HEK293T (cell line): ENCODE data around the gene TSFM.

Source experiments
- CTCF ChIA-PET: fragments of 350-600 bp; formaldehyde crosslinking; extraction: SDS; loops from one replicate; lab custom pipeline; 2021; ENCODE audit warnings: antibody characterized with exemption, inconsistent platforms; lab: Yijun Ruan, JAX
- POLR2A ChIA-PET: fragments of 350-600 bp; formaldehyde crosslinking; extraction: SDS; loops from one replicate; lab custom pipeline; 2020; ENCODE audit warnings: antibody characterized with exemption, inconsistent platforms; lab: Yijun Ruan, JAX
- DNase-seq: peaks from one replicate; pipeline ENCODE4 v3.0.0; 2012; ENCODE audit warnings: mixed read lengths; ENCODE audit errors: extremely low spot score
- ARNT ChIP-seq: fragments of 450-650 bp; IDR thresholded peaks from 2 replicates; pipeline ENCODE4 v1.6.1; 2017; ENCODE audit warnings: mild to moderate bottlenecking
- BHLHE40 ChIP-seq: fragments of 450-650 bp; IDR thresholded peaks from 2 replicates; pipeline ENCODE4 v1.6.1; 2016; ENCODE audit warnings: mild to moderate bottlenecking, moderate library complexity, borderline replicate concordance
- CTBP1 ChIP-seq: fragments of 450-650 bp; IDR thresholded peaks from 2 replicates; pipeline ENCODE4 v1.6.1; 2016; ENCODE audit warnings: borderline replicate concordance
- ELF4 ChIP-seq: fragments of 450-650 bp; IDR thresholded peaks from 2 replicates; pipeline ENCODE4 v1.6.1; 2017; ENCODE audit warnings: antibody characterized with exemption
- FOXA1 ChIP-seq: fragments of 450-650 bp; IDR thresholded peaks from 2 replicates; pipeline ENCODE4 v1.6.1; 2016; ENCODE audit warnings: mild to moderate bottlenecking
- FOXK2 ChIP-seq: fragments of 450-650 bp; IDR thresholded peaks from 2 replicates; pipeline ENCODE4 v1.6.1; 2016; ENCODE audit warnings: mild to moderate bottlenecking
- FOXM1 ChIP-seq: fragments of 450-650 bp; IDR thresholded peaks from 2 replicates; pipeline ENCODE4 v1.6.1; 2017; ENCODE audit warnings: mild to moderate bottlenecking, borderline replicate concordance
- HDGF ChIP-seq: fragments of 450-650 bp; IDR thresholded peaks from 2 replicates; pipeline ENCODE4 v1.6.1; 2017; ENCODE audit warnings: antibody characterized with exemption, borderline replicate concordance
- L3MBTL2 ChIP-seq: fragments of 450-650 bp; conservative IDR thresholded peaks from 2 replicates; pipeline ENCODE4 v1.6.1; 2016; ENCODE audit warnings: mild to moderate bottlenecking
- LEF1 ChIP-seq: fragments of 450-650 bp; IDR thresholded peaks from 2 replicates; pipeline ENCODE4 v1.6.1; 2017; ENCODE audit warnings: mild to moderate bottlenecking, borderline replicate concordance
- NFRKB ChIP-seq: fragments of 450-650 bp; IDR thresholded peaks from 2 replicates; pipeline ENCODE4 v1.6.1; 2016; ENCODE audit warnings: mild to moderate bottlenecking, moderate library complexity
- SP1 ChIP-seq: fragments of 450-650 bp; IDR thresholded peaks from 2 replicates; pipeline ENCODE4 v1.6.1; 2017
- SUZ12 ChIP-seq: fragments of 450-650 bp; IDR thresholded peaks from 2 replicates; pipeline ENCODE4 v1.6.1; 2016; ENCODE audit warnings: mild to moderate bottlenecking
- TARDBP ChIP-seq: fragments of 450-650 bp; IDR thresholded peaks from 2 replicates; pipeline ENCODE4 v1.6.1; 2016
- ZNF384 ChIP-seq: fragments of 450-650 bp; IDR thresholded peaks from 2 replicates; pipeline ENCODE4 v1.6.1; 2016
- TF ChIP-seq, protein P1 (sequence below): fragments of 450-650 bp; IDR thresholded peaks from 2 replicates; pipeline ENCODE4 v1.6.1; 2016

The TSFM gene

DNA sequence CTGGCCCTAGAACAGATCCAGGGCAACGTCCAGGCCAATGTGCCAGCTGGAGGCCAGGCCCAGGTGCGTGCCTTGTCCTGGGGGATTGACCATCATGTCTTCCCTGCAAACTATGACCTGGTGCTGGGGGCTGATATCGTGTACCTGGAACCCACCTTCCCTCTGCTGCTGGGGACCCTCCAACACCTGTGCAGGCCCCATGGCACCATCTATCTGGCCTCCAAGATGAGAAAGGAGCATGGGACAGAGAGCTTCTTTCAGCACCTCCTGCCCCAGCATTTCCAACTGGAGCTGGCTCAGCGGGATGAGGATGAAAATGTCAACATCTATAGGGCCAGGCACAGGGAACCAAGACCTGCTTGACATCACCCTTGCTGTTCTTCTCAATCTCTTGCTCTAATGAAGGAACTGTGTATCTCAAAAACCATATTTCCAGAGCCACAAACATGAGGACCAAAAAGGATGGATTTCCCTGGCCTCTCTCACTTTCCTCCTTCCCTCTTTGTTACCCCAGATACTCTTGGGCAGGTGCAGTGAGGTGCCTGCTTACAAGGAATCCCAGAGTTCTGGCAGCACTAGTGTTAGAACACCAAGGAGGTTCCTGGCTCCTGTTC is 2.2 kb upstream of the TSFM start:
- CTCF ChIA-PET: interaction anchor here (0.7 kb wide), 1 partner anchor 1148 kb away, joined by 3 read pairs; no protein-coding TSS in a partner anchor
- TF ChIP-seq ZNF384 (no peak), SUZ12 (no peak), HDGF (no peak), ARNT (no peak), FOXM1 (no peak), NFRKB (no peak), SP1 (no peak), CTBP1 (no peak), FOXK2 (no peak), ELF4 (no peak), TARDBP (no peak), L3MBTL2 (no peak), LEF1 (no peak), BHLHE40 (no peak)
- TF ChIP-seq, protein P1, sequence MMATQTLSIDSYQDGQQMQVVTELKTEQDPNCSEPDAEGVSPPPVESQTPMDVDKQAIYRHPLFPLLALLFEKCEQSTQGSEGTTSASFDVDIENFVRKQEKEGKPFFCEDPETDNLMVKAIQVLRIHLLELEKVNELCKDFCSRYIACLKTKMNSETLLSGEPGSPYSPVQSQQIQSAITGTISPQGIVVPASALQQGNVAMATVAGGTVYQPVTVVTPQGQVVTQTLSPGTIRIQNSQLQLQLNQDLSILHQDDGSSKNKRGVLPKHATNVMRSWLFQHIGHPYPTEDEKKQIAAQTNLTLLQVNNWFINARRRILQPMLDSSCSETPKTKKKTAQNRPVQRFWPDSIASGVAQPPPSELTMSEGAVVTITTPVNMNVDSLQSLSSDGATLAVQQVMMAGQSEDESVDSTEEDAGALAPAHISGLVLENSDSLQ: no peak
- POLR2A ChIA-PET: interaction anchor here (3.1 kb wide), 1 partner anchor 8 kb away, joined by 28 read pairs; the partner anchor contains the start of genes EEF1AKMT3 and METTL1
- no peak for DNase-seq

DNA sequence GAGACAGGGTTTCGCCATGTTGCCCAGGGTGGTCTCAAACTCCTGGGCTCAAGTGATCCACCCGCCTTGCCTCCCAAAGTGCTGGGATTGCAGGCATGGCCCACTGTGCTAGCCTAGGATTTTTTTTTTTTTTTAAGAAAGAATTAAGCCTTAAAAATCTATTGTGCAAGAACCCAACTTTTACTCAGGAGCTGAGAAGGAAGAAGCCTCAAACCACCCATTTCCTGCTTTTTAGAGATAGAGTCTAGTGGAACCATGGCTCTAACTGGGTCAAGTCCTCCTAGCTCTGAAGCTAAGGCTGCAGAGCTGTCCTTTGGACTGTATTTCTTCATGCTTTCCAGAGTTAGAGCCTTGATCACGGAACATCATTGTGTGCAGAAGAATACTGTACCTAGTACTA is 1.3 kb upstream of the TSFM start:
- no peak for DNase-seq
- ChIA-PET CTCF (interaction anchor here (1.1 kb wide), 1 partner anchor 9 kb away, joined by 3 read pairs; the partner anchor contains the start of gene METTL1), POLR2A (interaction anchor here (3.1 kb wide), 1 partner anchor 9 kb away, joined by 28 read pairs; the partner anchor contains the start of genes EEF1AKMT3 and METTL1)
- TF ChIP-seq NFRKB: no peak
- TF ChIP-seq TARDBP: no peak
- TF ChIP-seq, protein P1: no peak
- TF ChIP-seq FOXK2: no peak
- no peak for TF ChIP-seq SP1
- TF ChIP-seq SUZ12: no peak
- no peak for TF ChIP-seq BHLHE40
- TF ChIP-seq L3MBTL2: no peak
- no peak for TF ChIP-seq HDGF
- no peak for TF ChIP-seq ARNT
- no peak for TF ChIP-seq ELF4
- no peak for TF ChIP-seq ZNF384
- no peak for TF ChIP-seq FOXA1
- TF ChIP-seq LEF1: no peak
- TF ChIP-seq FOXM1: no peak
- no peak for TF ChIP-seq CTBP1

GRCh38 chr12:57781801-57782200 is 786 bp upstream of the TSFM start:
- POLR2A ChIA-PET: interaction anchor here (2.1 to 3.1 kb wide), 2 partner anchors 9 to 25 kb away, joined by 8 to 28 read pairs; partner anchors contain the start of genes EEF1AKMT3 and METTL1
- TF ChIP-seq ZNF384 (no peak), HDGF (no peak), TARDBP (no peak), FOXK2 (no peak), NFRKB (no peak), FOXA1 (no peak), FOXM1 (no peak), ARNT (no peak), LEF1 (no peak), SP1 (no peak), CTBP1 (no peak), ELF4 (no peak)
- DNase-seq: no peak
- CTCF ChIA-PET: interaction anchor here (1.1 kb wide), 1 partner anchor 10 kb away, joined by 3 read pairs; the partner anchor contains the start of gene METTL1

- TF ChIP-seq ARNT (no peak), CTBP1 (no peak), LEF1 (no peak), HDGF (no peak), NFRKB (no peak), SP1 (no peak), FOXM1 (no peak), L3MBTL2 (no peak), TARDBP (no peak), ZNF384 (no peak), FOXA1 (no peak), BHLHE40 (no peak), FOXK2 (no peak), ELF4 (no peak)
- TF ChIP-seq, protein P1: no peak
- ChIA-PET CTCF (interaction anchor here (1.2 to 1.6 kb wide), 2 partner anchors 21 to 22 kb away, joined by 4 to 5 read pairs; no protein-coding TSS in a partner anchor), POLR2A (interaction anchor here (1.0 to 3.1 kb wide), 8 partner anchors 10 to 121 kb away, joined by 3 to 28 read pairs (median 4); partner anchors contain the start of genes AVIL, EEF1AKMT3, METTL1 and TSPAN31)
- no peak for DNase-seq
These were observed 362 bp upstream of the TSFM start for GRCh38 chr12:57782243-57782607.

- ChIA-PET POLR2A (interaction anchor here (0.7 to 3.1 kb wide), 11 partner anchors 9 to 120 kb away, joined by 3 to 28 read pairs (median 4); partner anchors contain the start of genes CDK4, EEF1AKMT3, METTL1 and TSPAN31), CTCF (interaction anchor here (1.0 to 1.6 kb wide), 4 partner anchors 9 to 24 kb away, joined by 3 to 5 read pairs (median 4); partner anchors contain the start of genes EEF1AKMT3 and METTL1)
- TF ChIP-seq SUZ12 (no peak), HDGF (no peak), ZNF384 (no peak), NFRKB (no peak), ELF4 (no peak)
- TF ChIP-seq, protein P1: no peak
- DNase-seq: no peak
These were observed 847 bp downstream of the TSFM start for GRCh38 chr12:57783466-57783801.
